ENCODE results near the gene ABCA5.

DNA sequence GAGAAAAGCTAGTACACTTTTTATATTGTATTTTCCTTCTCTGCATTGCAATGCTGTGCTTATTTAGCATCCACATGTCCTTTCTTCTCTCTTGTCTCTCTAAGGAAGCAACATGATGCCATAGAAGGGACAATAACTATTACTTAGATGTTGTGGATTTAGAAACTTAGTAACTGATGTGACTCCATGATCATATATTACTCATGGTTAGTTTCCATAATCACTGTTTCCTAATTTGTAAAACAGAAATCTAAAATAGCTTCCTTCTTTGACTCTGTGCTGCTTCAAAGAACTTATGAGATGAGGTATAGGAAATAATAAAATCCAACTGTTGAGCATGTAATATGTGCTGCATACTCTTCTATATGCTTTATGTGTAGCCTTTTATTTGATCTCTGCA lies 6.6 kb upstream of the ABCA5 start:
- no peak for TF ChIP-seq POLR2A (IDR thresholded peaks at IDR 0.05)
- TF ChIP-seq, protein P1, sequence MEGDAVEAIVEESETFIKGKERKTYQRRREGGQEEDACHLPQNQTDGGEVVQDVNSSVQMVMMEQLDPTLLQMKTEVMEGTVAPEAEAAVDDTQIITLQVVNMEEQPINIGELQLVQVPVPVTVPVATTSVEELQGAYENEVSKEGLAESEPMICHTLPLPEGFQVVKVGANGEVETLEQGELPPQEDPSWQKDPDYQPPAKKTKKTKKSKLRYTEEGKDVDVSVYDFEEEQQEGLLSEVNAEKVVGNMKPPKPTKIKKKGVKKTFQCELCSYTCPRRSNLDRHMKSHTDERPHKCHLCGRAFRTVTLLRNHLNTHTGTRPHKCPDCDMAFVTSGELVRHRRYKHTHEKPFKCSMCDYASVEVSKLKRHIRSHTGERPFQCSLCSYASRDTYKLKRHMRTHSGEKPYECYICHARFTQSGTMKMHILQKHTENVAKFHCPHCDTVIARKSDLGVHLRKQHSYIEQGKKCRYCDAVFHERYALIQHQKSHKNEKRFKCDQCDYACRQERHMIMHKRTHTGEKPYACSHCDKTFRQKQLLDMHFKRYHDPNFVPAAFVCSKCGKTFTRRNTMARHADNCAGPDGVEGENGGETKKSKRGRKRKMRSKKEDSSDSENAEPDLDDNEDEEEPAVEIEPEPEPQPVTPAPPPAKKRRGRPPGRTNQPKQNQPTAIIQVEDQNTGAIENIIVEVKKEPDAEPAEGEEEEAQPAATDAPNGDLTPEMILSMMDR (IDR thresholded peaks at IDR 0.05) = no peak
